Measurements from ENCODE around the gene CBX8.

DNA sequence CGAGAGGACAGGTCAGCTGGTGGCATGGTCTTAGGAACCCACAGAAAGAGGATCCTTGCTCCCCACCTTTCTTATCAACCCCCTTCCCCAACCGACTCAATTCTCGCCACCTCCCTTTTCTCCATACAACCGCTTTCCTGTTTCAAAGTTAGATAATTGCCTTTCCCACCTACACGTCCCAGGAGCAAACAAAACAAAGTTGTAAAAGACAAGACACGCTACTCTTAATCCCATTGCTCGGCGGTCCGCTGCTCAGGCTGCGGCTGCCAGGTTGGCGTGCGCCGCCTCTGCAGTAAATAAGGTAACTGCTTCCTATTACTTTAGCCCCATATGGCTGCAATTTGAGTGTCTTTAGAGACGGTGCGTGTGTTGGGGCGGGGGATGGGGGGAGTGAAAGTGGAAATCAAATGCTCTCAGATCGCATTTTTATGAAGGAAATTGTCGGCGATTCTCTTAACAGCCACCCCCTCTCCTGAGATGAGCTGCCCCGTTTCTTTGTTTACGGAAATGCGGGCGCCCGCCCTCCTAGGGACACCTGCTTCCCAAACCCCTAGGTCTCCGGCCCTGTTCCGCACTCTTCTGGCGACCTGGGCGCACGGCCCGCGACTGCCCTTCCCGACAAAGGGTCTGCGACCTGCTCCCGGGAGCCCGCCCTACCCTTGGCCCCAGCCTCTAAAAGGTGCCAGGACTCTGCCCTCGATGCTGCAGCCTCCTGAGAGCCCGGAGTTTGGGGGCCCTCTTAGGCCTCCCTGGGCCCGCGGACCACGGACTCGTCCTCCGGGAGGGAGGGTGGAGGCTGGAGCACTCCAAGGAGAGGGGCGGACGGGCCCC is 3.7 kb upstream of the CBX8 start:
- TF ChIP-seq POLR2A (IDR thresholded peaks at IDR 0.05; ENCODE audit: low read depth, low read length): no peak
- TF ChIP-seq, protein P1, sequence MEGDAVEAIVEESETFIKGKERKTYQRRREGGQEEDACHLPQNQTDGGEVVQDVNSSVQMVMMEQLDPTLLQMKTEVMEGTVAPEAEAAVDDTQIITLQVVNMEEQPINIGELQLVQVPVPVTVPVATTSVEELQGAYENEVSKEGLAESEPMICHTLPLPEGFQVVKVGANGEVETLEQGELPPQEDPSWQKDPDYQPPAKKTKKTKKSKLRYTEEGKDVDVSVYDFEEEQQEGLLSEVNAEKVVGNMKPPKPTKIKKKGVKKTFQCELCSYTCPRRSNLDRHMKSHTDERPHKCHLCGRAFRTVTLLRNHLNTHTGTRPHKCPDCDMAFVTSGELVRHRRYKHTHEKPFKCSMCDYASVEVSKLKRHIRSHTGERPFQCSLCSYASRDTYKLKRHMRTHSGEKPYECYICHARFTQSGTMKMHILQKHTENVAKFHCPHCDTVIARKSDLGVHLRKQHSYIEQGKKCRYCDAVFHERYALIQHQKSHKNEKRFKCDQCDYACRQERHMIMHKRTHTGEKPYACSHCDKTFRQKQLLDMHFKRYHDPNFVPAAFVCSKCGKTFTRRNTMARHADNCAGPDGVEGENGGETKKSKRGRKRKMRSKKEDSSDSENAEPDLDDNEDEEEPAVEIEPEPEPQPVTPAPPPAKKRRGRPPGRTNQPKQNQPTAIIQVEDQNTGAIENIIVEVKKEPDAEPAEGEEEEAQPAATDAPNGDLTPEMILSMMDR (IDR thresholded peaks at IDR 0.05; ENCODE audit: extremely low read depth in 1 of 2, insufficient read depth in 1 of 2, low read depth in 1 of 2, low read length in 2 of 2): no peak
- no peak for TF ChIP-seq EZH2 (IDR thresholded peaks at IDR 0.05; ENCODE audit: borderline replicate concordance, low read depth, low read length, severe bottlenecking)
- no peak for TF ChIP-seq FOS (IDR thresholded peaks at IDR 0.05; ENCODE audit: borderline replicate concordance, insufficient read depth, low read length)
- TF ChIP-seq POLR2AphosphoS5 (IDR thresholded peaks at IDR 0.05; ENCODE audit: insufficient read depth, low read depth, low read length): no peak
- no peak for TF ChIP-seq MYC (IDR thresholded peaks at IDR 0.05; ENCODE audit: low read depth, low read length)
